Iris pigment epithelial cell (primary cell): ENCODE data around the gene KCNIP2.
A peak's percentile ranks its signal among the peaks of the same experiment; 100 is the strongest.

Experiments
- DNase-seq: peaks from one replicate; pipeline ENCODE4 v3.0.0-alpha.2; 2011; ENCODE audit warnings: low read depth

KCNIP2 gene

GRCh38 chr10:101851411-101852116, 8.0 kb upstream of the KCNIP2 start:
- DNase-seq, result no peak

- no peak for DNase-seq
Observed at GRCh38 chr10:101850749-101851148, 7.1 kb upstream of the KCNIP2 start.

DNA sequence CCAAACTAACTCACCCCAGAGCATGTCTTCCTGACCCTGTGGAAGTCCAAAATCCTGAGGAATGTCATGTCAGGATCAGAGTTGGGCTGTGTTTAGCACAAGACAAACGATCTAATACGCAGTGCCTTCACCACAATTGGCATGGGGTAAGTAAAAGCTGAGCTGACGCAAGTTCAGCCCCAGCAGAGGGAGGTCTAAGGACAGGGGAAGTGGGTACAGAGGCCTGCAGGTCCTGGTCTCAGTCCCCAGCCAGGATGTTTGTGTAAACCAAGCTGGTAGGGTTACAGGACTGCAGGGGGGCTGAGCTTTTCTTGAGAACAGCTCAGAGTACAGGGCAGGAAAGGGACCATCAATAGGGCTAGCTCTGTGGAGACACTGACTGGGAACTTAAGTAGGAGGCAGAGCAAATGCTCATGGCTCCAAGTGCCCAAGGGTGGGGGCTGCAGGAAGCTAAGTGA, 5.3 kb upstream of the KCNIP2 start:
- DNase-seq, result peak; percentile 15

- DNase-seq, result peak; percentile 11
Observed at GRCh38 chr10:101848408-101848807, 4.8 kb upstream of the KCNIP2 start.

GRCh38 chr10:101845893-101846292, 2.3 kb upstream of the KCNIP2 start:
- no peak for DNase-seq

GRCh38 chr10:101841826-101842225, 1.8 kb downstream of the KCNIP2 start:
- DNase-seq, result no peak

DNA sequence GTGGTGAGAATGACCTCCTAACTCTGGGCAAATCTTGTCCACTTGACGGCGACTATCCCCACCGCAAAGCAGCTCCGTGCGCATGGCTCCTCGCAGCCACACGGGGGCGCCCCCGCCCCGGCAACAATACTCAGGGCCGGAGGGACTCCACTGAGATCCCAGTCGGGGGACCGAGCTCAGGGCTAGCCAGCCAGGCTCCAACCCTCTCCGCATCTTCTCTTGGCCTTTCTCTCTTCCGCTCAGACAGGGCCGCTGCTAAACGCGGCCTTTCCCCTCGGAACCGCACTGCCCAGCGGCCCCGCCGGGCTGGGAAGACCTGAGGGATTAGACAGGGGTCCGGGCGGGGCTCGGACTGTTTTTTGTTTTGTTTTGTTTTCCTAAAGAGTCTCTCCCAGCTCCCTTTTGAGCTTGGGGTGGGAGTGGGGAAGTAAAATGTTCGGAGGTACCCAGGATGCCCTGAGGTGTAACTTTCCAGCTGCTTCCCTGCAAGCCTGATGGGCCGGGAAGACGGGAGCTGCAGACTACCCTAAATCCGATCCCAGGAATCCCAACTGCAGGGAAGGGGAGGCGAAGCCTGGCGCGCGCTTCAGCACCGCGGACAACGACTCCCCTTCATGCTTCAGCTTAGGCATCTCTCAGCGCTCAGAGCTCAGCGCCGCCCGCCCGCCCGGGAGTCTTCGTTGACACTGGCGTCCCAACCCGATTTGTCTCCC, 2.7 kb downstream of the KCNIP2 start:
- peak; percentile 86 for DNase-seq

- peak; percentile 26 for DNase-seq
Observed at GRCh38 chr10:101840102-101840684, 3.4 kb downstream of the KCNIP2 start.

- peak; percentile 39 for DNase-seq
Observed at GRCh38 chr10:101839416-101840063, 4.1 kb downstream of the KCNIP2 start.

GRCh38 chr10:101839002-101839401, 4.6 kb downstream of the KCNIP2 start:
- no peak for DNase-seq

GRCh38 chr10:101838416-101838970, 5.1 kb downstream of the KCNIP2 start:
- DNase-seq, result no peak

DNA sequence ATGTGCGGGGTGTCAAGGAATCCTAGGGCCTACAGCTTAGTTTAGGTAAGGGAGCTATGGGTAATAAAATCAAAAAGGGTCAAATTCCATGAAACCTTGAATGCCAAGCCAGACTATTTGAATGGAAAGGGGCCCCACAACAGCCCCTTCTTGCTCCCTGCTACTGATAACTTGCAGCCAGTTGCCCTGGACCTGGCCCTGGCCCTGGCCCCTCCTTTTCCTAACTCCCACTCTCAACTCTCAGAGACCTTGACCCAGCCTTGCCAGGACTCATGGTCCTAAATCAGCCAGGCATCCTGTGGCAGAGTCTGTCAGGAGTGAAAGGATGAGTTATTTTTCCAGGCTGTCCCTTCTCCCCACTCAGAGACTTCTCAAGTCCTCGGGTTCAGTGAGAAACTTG, 5.9 kb downstream of the KCNIP2 start:
- no peak for DNase-seq

GRCh38 chr10:101835362-101835761, 8.2 kb downstream of the KCNIP2 start:
- no peak for DNase-seq

- no peak for DNase-seq
Observed at GRCh38 chr10:101834341-101834740, 9.3 kb downstream of the KCNIP2 start.

GRCh38 chr10:101833466-101833865, 10.1 kb downstream of the KCNIP2 start:
- no peak for DNase-seq

- no peak for DNase-seq
Observed at GRCh38 chr10:101832325-101832771, 11.3 kb downstream of the KCNIP2 start.

DNA sequence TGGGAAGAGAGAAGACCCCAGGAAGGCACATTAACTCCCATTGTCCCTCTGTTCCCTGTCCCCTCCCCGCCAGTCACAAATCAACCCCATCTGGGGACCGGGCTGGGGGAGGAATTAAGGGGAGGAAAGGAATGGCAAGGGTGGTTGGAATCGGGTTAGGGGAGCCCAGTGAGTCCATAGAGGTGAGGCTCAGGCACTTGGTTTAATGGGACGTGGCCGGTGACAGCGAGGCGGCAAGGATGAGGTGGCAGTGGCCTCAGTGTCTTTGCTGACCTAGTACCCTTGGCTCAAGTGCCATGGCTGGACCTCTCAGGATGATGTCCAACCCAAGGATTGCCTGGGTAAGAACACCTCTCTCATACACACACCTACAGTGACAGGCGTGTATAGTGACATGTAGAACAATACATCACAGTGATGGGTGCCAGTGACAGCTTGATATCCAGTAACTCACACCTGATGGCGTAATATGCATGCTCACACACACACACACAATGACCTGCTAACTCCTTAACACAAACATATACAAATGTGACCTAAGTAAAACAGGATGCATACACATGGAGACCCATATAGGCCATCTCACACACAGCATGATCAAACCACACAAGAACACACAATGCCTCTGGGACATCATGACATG, 12.3 kb downstream of the KCNIP2 start:
- no peak for DNase-seq

- peak; percentile 90 for DNase-seq
Observed at GRCh38 chr10:101830322-101831168, 13.1 kb downstream of the KCNIP2 start.

- DNase-seq, result peak; percentile 44
Observed at GRCh38 chr10:101829561-101830315, 13.9 kb downstream of the KCNIP2 start.
